ENCODE data around the gene ATP6V0B. TPM values are rescaled to one million over a fixed set of nuclear protein-coding genes. Genes with fewer than 3 reads are reported as not detected.

The ATP6V0B gene
- total RNA-seq, 4 donors from 2014 or later, result 135 to 180 (median 169) TPM

GRCh38 chr1:44016041-44016889 lies 41.5 kb downstream of the ATP6V0B start:
- WGBS, 2 donors, result 88 to 91% methylated on average over 17 to 20 of the region's 20 CpGs
- no peak for DNase-seq (ENCODE audit: low spot score in 2 of 2)
- intact Hi-C loops (cut with DNase I; ENCODE audit: low total_unique reads), result no loop called here
- H3K4me3 ChIP-seq (ENCODE audit: low read depth, poor library complexity, severe bottlenecking), result no peak overlapping the region
- TF ChIP-seq CTCF (IDR thresholded peaks at IDR 0.05) (no peak), POLR2A (IDR thresholded peaks at IDR 0.05) (no peak)

- no peak overlapping the region for H3K4me3 ChIP-seq (ENCODE audit: low read depth, poor library complexity, severe bottlenecking)
- WGBS, 2 donors, result 89% methylated on average over 20 of the region's 20 CpGs
- TF ChIP-seq CTCF (IDR thresholded peaks at IDR 0.05) (no peak), POLR2A (IDR thresholded peaks at IDR 0.05) (no peak)
- intact Hi-C loops (cut with DNase I; ENCODE audit: low total_unique reads), result no loop called here
- no peak for DNase-seq (ENCODE audit: low spot score in 2 of 2)
Observed at GRCh38 chr1:44016890-44017400, 42.2 kb downstream of the ATP6V0B start.

- 71 to 93% methylated on average over 8 to 9 of the region's 13 CpGs for WGBS, 2 donors
Observed at GRCh38 chr1:44019466-44019948, 44.7 kb downstream of the ATP6V0B start.

GRCh38 chr1:44020464-44020863 lies 45.7 kb downstream of the ATP6V0B start:
- 58 to 64% methylated on average over 4 to 6 of the region's 6 CpGs for WGBS, 2 donors
- DNase-seq (ENCODE audit: low spot score in 2 of 2), result peak in 1 of 2 donors; percentile 58
- TF ChIP-seq CTCF (IDR thresholded peaks at IDR 0.05) (no peak), POLR2A (IDR thresholded peaks at IDR 0.05) (no peak)
- intact Hi-C loops (cut with DNase I; ENCODE audit: low total_unique reads), result no loop called here
- no peak overlapping the region for H3K4me3 ChIP-seq (ENCODE audit: low read depth, poor library complexity, severe bottlenecking)

More at GRCh38 chr1:44019466-44019948, 44.7 kb downstream of the ATP6V0B start:
- no peak for TF ChIP-seq CTCF (IDR thresholded peaks at IDR 0.05)
- no peak for DNase-seq (ENCODE audit: low spot score in 2 of 2)
- no peak overlapping the region for H3K4me3 ChIP-seq (ENCODE audit: low read depth, poor library complexity, severe bottlenecking)
- intact Hi-C loops (cut with DNase I; ENCODE audit: low total_unique reads), result no loop called here

- 69 to 71% methylated on average over 8 of the region's 8 CpGs for WGBS, 2 donors
- intact Hi-C loops (cut with DNase I; ENCODE audit: low total_unique reads), result no loop called here
- no peak for TF ChIP-seq POLR2A (IDR thresholded peaks at IDR 0.05)
- TF ChIP-seq CTCF (IDR thresholded peaks at IDR 0.05), result no peak
- H3K4me3 ChIP-seq (ENCODE audit: low read depth, poor library complexity, severe bottlenecking), result no peak overlapping the region
- DNase-seq (ENCODE audit: low spot score in 2 of 2), result no peak
Observed at GRCh38 chr1:44021156-44021555, 46.4 kb downstream of the ATP6V0B start.

Measured in lower leg skin (tissue), 4 donors.